ENCODE measurements around the gene VSX2.

GRCh38 chr14:74257078-74257940 lies 18.1 kb downstream of the VSX2 start:
- TF ChIP-seq CTCF (IDR thresholded peaks at IDR 0.05) (peak; percentile 98), BCL3 (IDR thresholded peaks at IDR 0.05) (no peak), BHLHE40 (IDR thresholded peaks at IDR 0.05; ENCODE audit: low read depth, low read length) (no peak), CEBPB (IDR thresholded peaks at IDR 0.05) (no peak), FOSL2 (IDR thresholded peaks at IDR 0.05) (no peak), FOSL2 (CRISPR knock-in tag; IDR thresholded peaks at IDR 0.05) (no peak), NR3C1 (IDR thresholded peaks at IDR 0.05) (no peak), KDM1A (IDR thresholded peaks at IDR 0.05; ENCODE audit: low read depth) (no peak), EP300 (IDR thresholded peaks at IDR 0.05) (no peak), MAX (IDR thresholded peaks at IDR 0.05) (peak; percentile 55), POLR2AphosphoS2 (conservative IDR thresholded peaks at IDR 0.05; ENCODE audit: low read length) (no peak), MYC (IDR thresholded peaks at IDR 0.05; ENCODE audit: borderline replicate concordance, low read length) (no peak), EHMT2 (IDR thresholded peaks at IDR 0.05; ENCODE audit: low read depth) (no peak), RNF2 (IDR thresholded peaks at IDR 0.05; ENCODE audit: borderline replicate concordance, low read depth) (no peak)

All from A549 (cell line).